Measurements from ENCODE around the gene ARID4B.

The ARID4B gene

GRCh38 chr1:235199441-235199840 is 128.5 kb downstream of the ARID4B start:
- Histone ChIP-seq H3K4me2 (ENCODE audit: low read depth, low read length, poor library complexity, severe bottlenecking) (no peak overlapping the region), H3K27ac (ENCODE audit: low read depth, low read length) (no peak overlapping the region), H3K79me2 (ENCODE audit: insufficient read depth, low read length) (no peaks in the 10 kb centered on the region), H3K27me3 (ENCODE audit: low read length) (no peaks in the 10 kb centered on the region), H3K9me3 (ENCODE audit: insufficient read depth, low read length) (no peaks in the 10 kb centered on the region), H3K9me2 (replicated peaks; ENCODE audit: insufficient read depth, low read length) (no peaks in the 10 kb centered on the region), H4K20me1 (ENCODE audit: low read depth, low read length) (no peaks in the 10 kb centered on the region), H3K36me3 (ENCODE audit: low read length) (peaks cover 18% of the 10 kb centered on the region), H3K4me3 (ENCODE audit: insufficient read depth, low read length, poor library complexity, severe bottlenecking) (no peak overlapping the region), H3K9ac (ENCODE audit: low read length) (no peak overlapping the region), H3F3A (ENCODE audit: insufficient read depth) (peaks cover 13% of the 10 kb centered on the region; the same call in 1 of the 2 replicates), H2AFZ (ENCODE audit: low read depth, low read length, severe bottlenecking) (no peak overlapping the region)
- TF ChIP-seq EZH2phosphoT487 (conservative IDR thresholded peaks at IDR 0.05; ENCODE audit: low read length): no peak
- TF ChIP-seq, protein P1, sequence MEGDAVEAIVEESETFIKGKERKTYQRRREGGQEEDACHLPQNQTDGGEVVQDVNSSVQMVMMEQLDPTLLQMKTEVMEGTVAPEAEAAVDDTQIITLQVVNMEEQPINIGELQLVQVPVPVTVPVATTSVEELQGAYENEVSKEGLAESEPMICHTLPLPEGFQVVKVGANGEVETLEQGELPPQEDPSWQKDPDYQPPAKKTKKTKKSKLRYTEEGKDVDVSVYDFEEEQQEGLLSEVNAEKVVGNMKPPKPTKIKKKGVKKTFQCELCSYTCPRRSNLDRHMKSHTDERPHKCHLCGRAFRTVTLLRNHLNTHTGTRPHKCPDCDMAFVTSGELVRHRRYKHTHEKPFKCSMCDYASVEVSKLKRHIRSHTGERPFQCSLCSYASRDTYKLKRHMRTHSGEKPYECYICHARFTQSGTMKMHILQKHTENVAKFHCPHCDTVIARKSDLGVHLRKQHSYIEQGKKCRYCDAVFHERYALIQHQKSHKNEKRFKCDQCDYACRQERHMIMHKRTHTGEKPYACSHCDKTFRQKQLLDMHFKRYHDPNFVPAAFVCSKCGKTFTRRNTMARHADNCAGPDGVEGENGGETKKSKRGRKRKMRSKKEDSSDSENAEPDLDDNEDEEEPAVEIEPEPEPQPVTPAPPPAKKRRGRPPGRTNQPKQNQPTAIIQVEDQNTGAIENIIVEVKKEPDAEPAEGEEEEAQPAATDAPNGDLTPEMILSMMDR (IDR thresholded peaks at IDR 0.05; ENCODE audit: insufficient read depth, low read length, poor library complexity, severe bottlenecking): no peak

- TF ChIP-seq, protein P1 (IDR thresholded peaks at IDR 0.05; ENCODE audit: insufficient read depth, low read length, poor library complexity, severe bottlenecking): no peak
- no peak for TF ChIP-seq EZH2phosphoT487 (conservative IDR thresholded peaks at IDR 0.05; ENCODE audit: low read length)
- no peaks in the 10 kb centered on the region for H3K9me3 ChIP-seq (ENCODE audit: insufficient read depth, low read length)
- no peaks in the 10 kb centered on the region for H4K20me1 ChIP-seq (ENCODE audit: low read depth, low read length)
- H3K27ac ChIP-seq (ENCODE audit: low read depth, low read length): no peak overlapping the region
- no peak overlapping the region for H2AFZ ChIP-seq (ENCODE audit: low read depth, low read length, severe bottlenecking)
- no peaks in the 10 kb centered on the region for H3K79me2 ChIP-seq (ENCODE audit: insufficient read depth, low read length)
- H3K27me3 ChIP-seq (ENCODE audit: low read length): no peaks in the 10 kb centered on the region
- H3K9me2 ChIP-seq (replicated peaks; ENCODE audit: insufficient read depth, low read length): no peaks in the 10 kb centered on the region
- H3K4me3 ChIP-seq (ENCODE audit: insufficient read depth, low read length, poor library complexity, severe bottlenecking): no peak overlapping the region
- H3K36me3 ChIP-seq (ENCODE audit: low read length): peaks cover 32% of the 10 kb centered on the region
- no peak overlapping the region for H3K9ac ChIP-seq (ENCODE audit: low read length)
- no peaks in the 10 kb centered on the region; the same call in 1 of the 2 replicates for H3F3A ChIP-seq (ENCODE audit: insufficient read depth)
- H3K4me2 ChIP-seq (ENCODE audit: low read depth, low read length, poor library complexity, severe bottlenecking): no peak overlapping the region
Observed at GRCh38 chr1:235190431-235190830, 137.5 kb downstream of the ARID4B start.

GRCh38 chr1:235187316-235187715 is 140.7 kb downstream of the ARID4B start:
- Histone ChIP-seq H3K9me3 (ENCODE audit: insufficient read depth, low read length) (no peaks in the 10 kb centered on the region), H2AFZ (ENCODE audit: low read depth, low read length, severe bottlenecking) (no peak overlapping the region), H3K27ac (ENCODE audit: low read depth, low read length) (no peak overlapping the region), H3K4me2 (ENCODE audit: low read depth, low read length, poor library complexity, severe bottlenecking) (no peak overlapping the region), H4K20me1 (ENCODE audit: low read depth, low read length) (no peaks in the 10 kb centered on the region), H3K4me3 (ENCODE audit: insufficient read depth, low read length, poor library complexity, severe bottlenecking) (no peak overlapping the region), H3K9me2 (replicated peaks; ENCODE audit: insufficient read depth, low read length) (no peaks in the 10 kb centered on the region), H3F3A (ENCODE audit: insufficient read depth) (no peaks in the 10 kb centered on the region), H3K79me2 (ENCODE audit: insufficient read depth, low read length) (no peaks in the 10 kb centered on the region), H3K9ac (ENCODE audit: low read length) (no peak overlapping the region), H3K36me3 (ENCODE audit: low read length) (peaks cover 18% of the 10 kb centered on the region; the same call in 1 of the 2 replicates), H3K27me3 (ENCODE audit: low read length) (no peaks in the 10 kb centered on the region)
- TF ChIP-seq, protein P1 (IDR thresholded peaks at IDR 0.05; ENCODE audit: insufficient read depth, low read length, poor library complexity, severe bottlenecking): no peak
- no peak for TF ChIP-seq EZH2phosphoT487 (conservative IDR thresholded peaks at IDR 0.05; ENCODE audit: low read length)
